Adipose tissue (tissue), 3 donors: ENCODE data around the gene GRSF1. TPM values are rescaled to one million over a fixed set of nuclear protein-coding genes. Genes with fewer than 3 reads are reported as not detected.
"Not testable (repeated sequence)": the region's sequence is repeated elsewhere in the genome, so short reads cannot be mapped to it uniquely, and the experiment has no call there.

ENCODE experiments used
- H3K27ac ChIP-seq: one replicate; pipeline ENCODE4 v1.5.1; 2013; ENCODE audit warnings: low read depth, low read length
- WGBS, 3 donors: extraction: QIAGEN DNeasy Blood & Tissue Kit; methylation state at CpG; one replicate each; pipeline ENCODE4 v1.1.7; 2013; 5-methylcytosine and 5-hydroxymethylcytosine counted together
- polyA plus RNA-seq, 3 donors: library from polyadenylated mRNA; stranded (reverse); fragments of 200-250 nt; gene quantifications; one replicate each; pipeline ENCODE4 v1.2.3, GENCODE V29; 2013
- donor health status: healthy with polysubstance abuse.
- donor health status: Bipolar disorder and iron deficiency.
- donor health status: healthy.

The GRSF1 gene
- polyA plus RNA-seq, result 10 to 100 TPM; 38.9 to 49.5 (median 48.8) TPM

GRCh38 chr4:70839589-70840093 lies at the start of gene GRSF1:
GRSF1 (minus strand) TSS chr4:70839890; CDS start chr4:70839827, 63 bp downstream.
- peak within 1 kb of the TSS; percentile 30 for H3K27ac ChIP-seq
- 0% methylated on average over 39 to 50 of the region's 51 CpGs for WGBS, 3 donors

GRCh38 chr4:70885174-70885573 lies 45.5 kb upstream of the GRSF1 start:
- H3K27ac ChIP-seq, result no peak overlapping the region
- 52 to 68% (median 57%) methylated on average over 6 of the region's 6 CpGs for WGBS, 3 donors

- no peak overlapping the region for H3K27ac ChIP-seq
- 36 to 82% (median 82%) methylated on average over 3 of the region's 3 CpGs for WGBS, 3 donors
These were observed 41.0 kb upstream of the GRSF1 start for GRCh38 chr4:70880739-70881138.

GRCh38 chr4:70877556-70877955 lies 37.9 kb upstream of the GRSF1 start:
- WGBS, 3 donors, result 77 to 90% (median 77%) methylated on average over 3 of the region's 3 CpGs
- no peak overlapping the region for H3K27ac ChIP-seq

- 90 to 92% (median 91%) methylated on average over 19 of the region's 19 CpGs for WGBS, 3 donors
- H3K27ac ChIP-seq, result no peak overlapping the region
These were observed 34.8 kb upstream of the GRSF1 start for GRCh38 chr4:70874268-70875156.

- H3K27ac ChIP-seq, result no peak overlapping the region
- WGBS, 3 donors, result 82 to 86% (median 84%) methylated on average over 3 of the region's 3 CpGs
These were observed 33.5 kb upstream of the GRSF1 start for GRCh38 chr4:70873216-70873615.

GRCh38 chr4:70868778-70869177 lies 29.1 kb upstream of the GRSF1 start:
- no peak overlapping the region for H3K27ac ChIP-seq

GRCh38 chr4:70863099-70863790 lies 23.6 kb upstream of the GRSF1 start:
- no peak overlapping the region for H3K27ac ChIP-seq
- WGBS, 3 donors, result 62 to 71% (median 67%) methylated on average over 6 of the region's 6 CpGs

GRCh38 chr4:70859066-70859465 lies 19.4 kb upstream of the GRSF1 start:
- H3K27ac ChIP-seq, result no peak overlapping the region
- WGBS, 3 donors, result 37 to 92% (median 91%) methylated on average over 1 of the region's 1 CpG

GRCh38 chr4:70858454-70858853 lies 18.8 kb upstream of the GRSF1 start:
- H3K27ac ChIP-seq, result no peak overlapping the region
- 52 to 89% (median 84%) methylated on average over 4 of the region's 4 CpGs for WGBS, 3 donors

- no peak overlapping the region for H3K27ac ChIP-seq
- 98 to 100% (median 99%) methylated on average over 2 of the region's 2 CpGs for WGBS, 3 donors
These were observed 15.8 kb upstream of the GRSF1 start for GRCh38 chr4:70855464-70855863.

- 61 to 91% (median 68%) methylated on average over 5 of the region's 5 CpGs for WGBS, 3 donors
- no peak overlapping the region for H3K27ac ChIP-seq
These were observed 9.6 kb upstream of the GRSF1 start for GRCh38 chr4:70849291-70849690.

GRCh38 chr4:70844180-70844579 lies 4.5 kb upstream of the GRSF1 start:
- WGBS, 3 donors, result 87 to 96% (median 92%) methylated on average over 9 of the region's 9 CpGs
- no peak overlapping the region for H3K27ac ChIP-seq

- H3K27ac ChIP-seq, result no peak overlapping the region
- WGBS, 3 donors, result 54 to 94% (median 91%) methylated on average over 6 of the region's 6 CpGs
These were observed 3.2 kb upstream of the GRSF1 start for GRCh38 chr4:70842761-70843435.

GRCh38 chr4:70841951-70842350 lies 2.3 kb upstream of the GRSF1 start:
- no peak overlapping the region for H3K27ac ChIP-seq
- WGBS, 3 donors, result 44 to 76% (median 69%) methylated on average over 1 of the region's 1 CpG

- no peak overlapping the region for H3K27ac ChIP-seq
These were observed 1.5 kb upstream of the GRSF1 start for GRCh38 chr4:70841211-70841610.

GRCh38 chr4:70840631-70841030 lies 941 bp upstream of the GRSF1 start:
- 92 to 94% (median 93%) methylated on average over 16 of the region's 16 CpGs for WGBS, 3 donors
- not testable (repeated sequence) for H3K27ac ChIP-seq

GRCh38 chr4:70840137-70840536 lies 447 bp upstream of the GRSF1 start:
- 61 to 63% (median 63%) methylated on average over 17 to 18 of the region's 20 CpGs for WGBS, 3 donors
- H3K27ac ChIP-seq, result not testable (repeated sequence)
